Erythroblast (primary cell): Measurements from ENCODE around the gene STAT4.

Experiments
- GATA1 ChIP-seq: IDR thresholded peaks from 2 replicates; pipeline ENCODE4 v1.6.1; 2011; ENCODE audit warnings: low read depth, mild to moderate bottlenecking, control low read depth, low read length, moderate library complexity
- POLR2A ChIP-seq: IDR thresholded peaks from 2 replicates; pipeline ENCODE4 v1.6.1; 2011; ENCODE audit warnings: mild to moderate bottlenecking, low read length

GRCh38 chr2:191177751-191178736, 27.2 kb upstream of the STAT4 start:
- TF ChIP-seq POLR2A = no peak
- no peak for TF ChIP-seq GATA1
